Ishikawa (cell line): ENCODE results near the gene HLA-DOA.
A peak's percentile ranks its signal among the peaks of the same experiment; 100 is the strongest.

Experiments
- CEBPB ChIP-seq: IDR thresholded peaks from 2 replicates; pipeline ENCODE4 v1.6.1; 2012
- CREB1 ChIP-seq: IDR thresholded peaks from 2 replicates; pipeline ENCODE4 v1.6.1; 2012; ENCODE audit warnings: low read depth
- EGR1 ChIP-seq: IDR thresholded peaks from 2 replicates; pipeline ENCODE4 v1.6.1; 2012
- EP300 ChIP-seq: IDR thresholded peaks from 2 replicates; pipeline ENCODE4 v1.6.1; 2012; ENCODE audit warnings: borderline replicate concordance
- FOXM1 ChIP-seq: IDR thresholded peaks from 2 replicates; pipeline ENCODE4 v1.6.1; 2012; ENCODE audit warnings: low read depth, borderline replicate concordance
- MAX ChIP-seq: IDR thresholded peaks from 2 replicates; pipeline ENCODE4 v1.6.1; 2012
- NFIC ChIP-seq: IDR thresholded peaks from 2 replicates; pipeline ENCODE4 v1.6.1; 2012
- RAD21 ChIP-seq: IDR thresholded peaks from 2 replicates; pipeline ENCODE4 v1.6.1; 2012; ENCODE audit warnings: low read depth
- REST ChIP-seq: IDR thresholded peaks from 2 replicates; pipeline ENCODE4 v1.6.1; 2012; ENCODE audit warnings: low read depth, mild to moderate bottlenecking
- TAF1 ChIP-seq: IDR thresholded peaks from 2 replicates; pipeline ENCODE4 v1.6.1; 2012; ENCODE audit warnings: low read depth, mild to moderate bottlenecking
- TCF12 ChIP-seq: IDR thresholded peaks from 2 replicates; pipeline ENCODE4 v1.6.1; 2012; ENCODE audit warnings: low read depth
- TEAD4 ChIP-seq: IDR thresholded peaks from 2 replicates; pipeline ENCODE4 v1.6.1; 2012
- USF1 ChIP-seq: IDR thresholded peaks from 2 replicates; pipeline ENCODE4 v1.6.1; 2012
- YY1 ChIP-seq: IDR thresholded peaks from 2 replicates; pipeline ENCODE4 v1.6.1; 2012; ENCODE audit warnings: low read depth
- ZBTB7A ChIP-seq: IDR thresholded peaks from 2 replicates; pipeline ENCODE4 v1.6.1; 2012; ENCODE audit warnings: low read depth

HLA-DOA gene

GRCh38 chr6:33017694-33018353, 8.4 kb upstream of the HLA-DOA start:
- TF ChIP-seq NFIC: no peak
- no peak for TF ChIP-seq CEBPB
- TF ChIP-seq TAF1: no peak
- no peak for TF ChIP-seq EP300
- TF ChIP-seq CREB1: no peak
- TF ChIP-seq MAX: no peak
- TF ChIP-seq USF1: no peak

GRCh38 chr6:33017018-33017417, 7.6 kb upstream of the HLA-DOA start:
- no peak for TF ChIP-seq YY1
- TF ChIP-seq NFIC: no peak
- no peak for TF ChIP-seq MAX
- no peak for TF ChIP-seq CREB1
- no peak for TF ChIP-seq ZBTB7A
- TF ChIP-seq FOXM1: no peak
- no peak for TF ChIP-seq TEAD4
- no peak for TF ChIP-seq USF1

- no peak for TF ChIP-seq CREB1
- TF ChIP-seq MAX: no peak
- TF ChIP-seq EP300: no peak
- TF ChIP-seq REST: no peak
- no peak for TF ChIP-seq TCF12
- no peak for TF ChIP-seq RAD21
- no peak for TF ChIP-seq NFIC
- TF ChIP-seq USF1: no peak
- no peak for TF ChIP-seq CEBPB
- TF ChIP-seq TAF1: no peak
- TF ChIP-seq ZBTB7A: no peak
- TF ChIP-seq EGR1: no peak
- TF ChIP-seq FOXM1: no peak
- TF ChIP-seq YY1: no peak
These were observed 6.4 kb upstream of the HLA-DOA start for GRCh38 chr6:33015798-33016197.

- TF ChIP-seq RAD21: peak; percentile 75
- no peak for TF ChIP-seq REST
- no peak for TF ChIP-seq ZBTB7A
These were observed 5.6 kb upstream of the HLA-DOA start for GRCh38 chr6:33014841-33015634.

- TF ChIP-seq NFIC: no peak
- TF ChIP-seq FOXM1: no peak
- no peak for TF ChIP-seq CREB1
- no peak for TF ChIP-seq TAF1
- no peak for TF ChIP-seq MAX
- TF ChIP-seq USF1: no peak
- TF ChIP-seq REST: no peak
- TF ChIP-seq EP300: no peak
- TF ChIP-seq YY1: no peak
- no peak for TF ChIP-seq EGR1
- TF ChIP-seq TCF12: no peak
- TF ChIP-seq ZBTB7A: no peak
- no peak for TF ChIP-seq CEBPB
- no peak for TF ChIP-seq TEAD4
- no peak for TF ChIP-seq RAD21
These were observed 4.2 kb upstream of the HLA-DOA start for GRCh38 chr6:33013608-33014007.
